NCI-H2107 (cell line): ENCODE results near the gene TPGS1.
A peak's percentile ranks its signal among the peaks of the same experiment; 100 is the strongest.
"Not testable (repeated sequence)": the region's sequence is repeated elsewhere in the genome, so short reads cannot be mapped to it uniquely, and the experiment has no call there.

ENCODE experiments used
- DNase-seq: peaks from one replicate; lab custom pipeline; 2025; lab: John Stamatoyannopoulos, UW

Gene TPGS1

GRCh38 chr19:478236-478903, 28.9 kb upstream of the TPGS1 start:
- no peak for DNase-seq

- DNase-seq, result no peak
Measured at GRCh38 chr19:478976-479375, 28.3 kb upstream of the TPGS1 start.

GRCh38 chr19:480016-480855, 27.1 kb upstream of the TPGS1 start:
- DNase-seq, result no peak

- DNase-seq, result not testable (repeated sequence)
Measured at GRCh38 chr19:481100-481499, 26.2 kb upstream of the TPGS1 start.

GRCh38 chr19:482186-483041, 24.9 kb upstream of the TPGS1 start:
- no peak for DNase-seq

GRCh38 chr19:483332-484072, 23.8 kb upstream of the TPGS1 start:
- DNase-seq, result no peak

- no peak for DNase-seq
Measured at GRCh38 chr19:484494-484893, 22.8 kb upstream of the TPGS1 start.

- peak; percentile 49 for DNase-seq
Measured at GRCh38 chr19:485077-485476, 22.2 kb upstream of the TPGS1 start.

GRCh38 chr19:485583-486236, 21.6 kb upstream of the TPGS1 start:
- peak; percentile 31 for DNase-seq

- DNase-seq, result peak; percentile 79
Measured at GRCh38 chr19:488505-489417, 18.5 kb upstream of the TPGS1 start.

GRCh38 chr19:489418-490196, 17.7 kb upstream of the TPGS1 start:
- no peak for DNase-seq

GRCh38 chr19:491146-491741, 16.1 kb upstream of the TPGS1 start:
- no peak for DNase-seq

- DNase-seq, result no peak
Measured at GRCh38 chr19:492091-492531, 15.2 kb upstream of the TPGS1 start.

GRCh38 chr19:493391-494170, 13.7 kb upstream of the TPGS1 start:
- no peak for DNase-seq

- DNase-seq, result no peak
Measured at GRCh38 chr19:494171-495080, 12.9 kb upstream of the TPGS1 start.

GRCh38 chr19:495081-495401, 12.3 kb upstream of the TPGS1 start:
- no peak for DNase-seq

- DNase-seq, result no peak
Measured at GRCh38 chr19:495402-496111, 11.7 kb upstream of the TPGS1 start.
